ES-I3 (cell line): ENCODE data around the gene CLSTN2.

Source experiments
- H3K36me3 ChIP-seq: 2 replicates; pipeline ENCODE4 v1.6.1; 2013; ENCODE audit warnings: mild to moderate bottlenecking, low read length, control low read depth, moderate library complexity; ENCODE audit not compliant: insufficient read depth
- H3K4me1 ChIP-seq: 2 replicates; pipeline ENCODE4 v1.6.1; 2013; ENCODE audit warnings: mild to moderate bottlenecking, control low read depth, low read length; ENCODE audit not compliant: insufficient read depth
- H3K9ac ChIP-seq: 2 replicates; pipeline ENCODE4 v1.6.1; 2013; ENCODE audit warnings: low read depth, mild to moderate bottlenecking, low read length, moderate library complexity
- H3K9me3 ChIP-seq: 2 replicates; pipeline ENCODE4 v1.6.1; 2013; ENCODE audit warnings: mild to moderate bottlenecking, low read length, moderate library complexity; ENCODE audit not compliant: control insufficient read depth, insufficient read depth

CLSTN2 gene

DNA sequence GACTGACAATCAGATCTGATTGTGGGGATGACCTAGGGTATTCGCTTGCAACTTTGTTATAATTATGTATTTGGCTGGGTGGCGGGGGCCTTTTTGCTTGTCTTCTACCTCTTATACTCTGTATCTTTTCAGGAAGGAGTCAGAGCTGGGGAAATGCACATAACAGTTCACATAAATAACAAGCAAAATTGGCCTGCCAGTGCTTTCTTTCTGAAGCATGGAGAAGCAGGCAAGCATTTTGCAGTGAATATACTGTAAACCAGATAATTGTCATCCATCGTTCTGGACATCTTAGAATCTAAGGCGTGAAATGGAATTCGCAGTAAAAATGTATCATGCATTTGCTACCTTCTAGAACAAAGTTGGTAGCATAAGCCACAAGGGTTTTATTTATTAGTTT, 227.6 kb downstream of the CLSTN2 start:
- no peaks in the 10 kb centered on the region for H3K9me3 ChIP-seq
- H3K36me3 ChIP-seq, result no peaks in the 10 kb centered on the region
- H3K9ac ChIP-seq, result no peak overlapping the region
- no peaks in the 10 kb centered on the region for H3K4me1 ChIP-seq

- H3K9me3 ChIP-seq, result no peaks in the 10 kb centered on the region
- H3K4me1 ChIP-seq, result no peaks in the 10 kb centered on the region
- no peaks in the 10 kb centered on the region for H3K36me3 ChIP-seq
- no peak overlapping the region for H3K9ac ChIP-seq
Measured at GRCh38 chr3:140163159-140163763, 228.3 kb downstream of the CLSTN2 start.

DNA sequence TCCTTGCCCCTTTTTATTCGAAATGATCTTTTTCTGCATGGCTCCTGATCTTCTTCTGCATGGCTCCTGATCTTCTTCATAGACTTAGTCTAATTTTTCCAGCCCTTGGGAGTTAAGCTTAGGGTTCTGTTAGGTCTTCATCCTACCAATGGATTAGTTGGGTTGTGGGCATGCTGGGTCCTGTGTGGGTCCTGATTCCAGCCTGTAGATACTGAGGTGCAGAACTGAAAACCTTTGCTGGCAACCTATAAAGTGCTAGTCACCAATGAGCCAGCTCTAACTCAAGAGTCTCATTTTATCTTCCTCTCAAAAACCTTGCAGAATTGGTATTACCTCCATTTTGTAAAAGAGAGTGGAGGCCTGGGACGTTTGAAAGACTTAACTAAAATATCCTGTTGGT, 229.2 kb downstream of the CLSTN2 start:
- Histone ChIP-seq H3K4me1 (no peaks in the 10 kb centered on the region), H3K9ac (no peak overlapping the region), H3K9me3 (no peaks in the 10 kb centered on the region), H3K36me3 (no peaks in the 10 kb centered on the region)

GRCh38 chr3:140164922-140165590, 230.1 kb downstream of the CLSTN2 start:
- Histone ChIP-seq H3K36me3 (no peaks in the 10 kb centered on the region), H3K9me3 (no peaks in the 10 kb centered on the region), H3K9ac (no peak overlapping the region), H3K4me1 (no peaks in the 10 kb centered on the region)

DNA sequence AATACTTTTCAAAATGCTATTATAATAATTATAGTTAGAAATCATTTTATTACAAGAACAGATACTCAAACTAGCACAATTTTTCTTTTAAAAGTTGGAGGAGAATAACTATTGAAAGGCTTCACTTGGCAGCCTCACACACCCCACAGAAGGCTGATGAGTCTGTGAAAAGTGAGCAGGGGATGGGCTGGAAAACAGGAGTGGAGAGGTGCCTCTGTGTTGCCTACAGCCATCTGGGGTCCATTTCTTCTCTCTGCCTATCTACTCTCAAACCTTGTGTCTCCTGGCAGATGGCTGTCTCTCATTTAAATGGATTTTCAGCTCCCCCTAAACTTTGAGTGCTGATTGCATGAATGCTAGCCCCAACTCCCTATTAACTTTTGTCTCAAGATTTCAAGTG, 230.8 kb downstream of the CLSTN2 start:
- Histone ChIP-seq H3K9me3 (no peaks in the 10 kb centered on the region), H3K4me1 (no peaks in the 10 kb centered on the region), H3K9ac (no peak overlapping the region), H3K36me3 (no peaks in the 10 kb centered on the region)

DNA sequence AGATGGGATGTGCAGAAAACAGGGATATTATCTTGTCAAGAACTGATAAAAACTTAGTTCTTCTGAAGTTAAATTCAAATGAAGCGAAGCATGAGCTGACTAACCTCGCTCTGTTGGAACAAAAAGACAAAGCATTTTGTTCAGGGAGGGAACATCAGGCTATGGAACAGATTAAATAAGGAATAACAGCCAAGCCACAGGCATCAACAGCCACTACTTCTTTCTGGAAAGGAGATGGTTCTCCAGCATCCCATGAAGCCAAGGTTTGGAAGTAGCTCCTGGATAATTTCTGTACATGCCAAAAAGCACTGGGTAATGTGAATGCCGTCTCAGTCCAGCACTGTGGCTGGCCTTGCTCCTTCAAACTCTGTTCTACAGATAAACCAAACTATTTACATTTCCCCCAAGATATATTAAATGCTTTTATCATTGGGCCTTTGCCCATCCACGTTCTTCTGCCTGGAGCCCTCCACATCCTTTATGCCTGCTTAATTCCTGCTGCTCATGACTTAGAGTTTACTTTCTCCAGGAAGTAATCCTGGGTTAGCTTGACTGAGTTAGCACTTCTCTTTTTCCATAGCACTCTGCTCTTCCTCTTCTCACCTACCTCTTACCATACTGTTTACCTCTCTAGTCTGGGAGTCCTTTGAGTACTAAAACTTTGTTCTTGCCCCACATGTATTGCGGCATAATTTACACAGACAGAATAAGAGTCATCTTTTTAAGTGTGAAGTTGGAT, 232.0 kb downstream of the CLSTN2 start:
- no peak overlapping the region for H3K9ac ChIP-seq
- no peaks in the 10 kb centered on the region for H3K36me3 ChIP-seq
- no peaks in the 10 kb centered on the region for H3K4me1 ChIP-seq
- H3K9me3 ChIP-seq, result no peaks in the 10 kb centered on the region

- H3K36me3 ChIP-seq, result no peaks in the 10 kb centered on the region
- no peak overlapping the region for H3K9ac ChIP-seq
- H3K4me1 ChIP-seq, result no peaks in the 10 kb centered on the region
- H3K9me3 ChIP-seq, result no peaks in the 10 kb centered on the region
Measured at GRCh38 chr3:140167600-140168281, 232.8 kb downstream of the CLSTN2 start.

GRCh38 chr3:140170612-140171011, 235.6 kb downstream of the CLSTN2 start:
- Histone ChIP-seq H3K9me3 (no peaks in the 10 kb centered on the region), H3K9ac (no peak overlapping the region), H3K4me1 (no peaks in the 10 kb centered on the region), H3K36me3 (no peaks in the 10 kb centered on the region)

DNA sequence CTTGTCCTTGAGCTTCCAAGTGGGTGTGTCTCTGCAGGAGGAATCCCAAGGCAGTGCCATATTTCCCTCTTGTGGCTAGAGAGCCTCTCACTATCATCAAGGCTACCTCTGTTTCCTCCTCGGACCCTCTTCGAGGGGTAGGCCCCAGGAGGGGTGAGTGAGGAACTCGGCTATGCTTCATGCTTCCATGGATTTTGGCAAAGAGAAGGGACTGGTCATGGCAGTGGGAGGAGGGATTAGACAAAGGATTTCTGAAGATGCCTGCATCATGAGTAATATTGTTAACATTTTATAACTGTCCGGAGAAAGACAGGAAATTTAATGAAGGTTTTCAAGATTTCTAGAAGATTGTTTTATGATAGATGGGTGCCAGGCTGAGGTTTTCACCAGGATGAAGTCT, 241.5 kb downstream of the CLSTN2 start:
- Histone ChIP-seq H3K9ac (no peak overlapping the region), H3K4me1 (no peaks in the 10 kb centered on the region), H3K36me3 (no peaks in the 10 kb centered on the region)

DNA sequence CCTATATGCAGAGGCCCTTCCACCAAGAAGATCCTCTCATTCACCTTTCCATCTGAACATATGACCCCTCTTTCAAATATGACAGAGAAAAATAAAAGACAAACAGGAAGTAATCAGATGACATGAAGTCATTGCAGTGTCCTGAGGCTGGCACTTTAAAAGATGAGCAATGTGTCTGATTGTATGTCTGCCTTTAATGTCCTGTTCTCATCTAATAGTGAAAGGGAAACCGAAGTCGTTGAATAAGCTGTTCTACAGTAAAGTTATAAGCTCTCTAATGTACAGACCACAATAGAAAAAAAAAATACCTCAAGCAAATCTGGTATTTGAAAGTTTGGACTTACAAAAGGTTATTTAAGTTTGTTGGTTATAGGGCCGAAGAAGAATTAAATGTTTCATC, 243.0 kb downstream of the CLSTN2 start:
- H3K9me3 ChIP-seq, result no peaks in the 10 kb centered on the region
- H3K4me1 ChIP-seq, result no peaks in the 10 kb centered on the region
- H3K9ac ChIP-seq, result no peak overlapping the region

More for the DNA sequence above, 241.5 kb downstream of the CLSTN2 start:
- no peaks in the 10 kb centered on the region for H3K9me3 ChIP-seq

GRCh38 chr3:140178482-140178881, 243.5 kb downstream of the CLSTN2 start:
- H3K36me3 ChIP-seq, result no peaks in the 10 kb centered on the region

More for the DNA sequence above, 243.0 kb downstream of the CLSTN2 start:
- no peaks in the 10 kb centered on the region for H3K36me3 ChIP-seq

GRCh38 chr3:140180603-140181002, 245.6 kb downstream of the CLSTN2 start:
- Histone ChIP-seq H3K9me3 (no peaks in the 10 kb centered on the region), H3K9ac (no peak overlapping the region), H3K4me1 (no peaks in the 10 kb centered on the region), H3K36me3 (no peaks in the 10 kb centered on the region)

More at GRCh38 chr3:140178482-140178881, 243.5 kb downstream of the CLSTN2 start:
- H3K4me1 ChIP-seq, result no peaks in the 10 kb centered on the region
- no peaks in the 10 kb centered on the region for H3K9me3 ChIP-seq
- no peak overlapping the region for H3K9ac ChIP-seq

DNA sequence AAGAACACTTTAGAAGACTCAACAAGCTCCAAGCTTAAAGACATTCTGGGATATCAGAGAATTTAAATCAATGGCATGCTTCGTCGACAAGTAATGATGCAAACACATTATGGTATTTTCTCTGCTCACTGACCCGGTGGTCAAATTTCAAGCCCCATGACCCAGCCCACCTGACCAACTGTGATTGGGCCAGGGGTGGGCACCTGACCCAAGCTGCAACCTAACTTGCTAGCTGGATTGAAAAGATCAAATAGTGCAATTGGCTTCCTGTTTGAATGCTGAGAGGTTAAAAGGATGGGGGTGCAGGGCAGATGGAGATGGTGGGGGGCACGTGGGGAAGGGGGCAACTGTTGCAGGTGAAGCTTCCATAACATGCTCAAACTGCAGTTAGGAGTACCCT, 250.4 kb downstream of the CLSTN2 start:
- Histone ChIP-seq H3K9ac (no peak overlapping the region), H3K9me3 (no peaks in the 10 kb centered on the region), H3K36me3 (no peaks in the 10 kb centered on the region), H3K4me1 (no peaks in the 10 kb centered on the region)

DNA sequence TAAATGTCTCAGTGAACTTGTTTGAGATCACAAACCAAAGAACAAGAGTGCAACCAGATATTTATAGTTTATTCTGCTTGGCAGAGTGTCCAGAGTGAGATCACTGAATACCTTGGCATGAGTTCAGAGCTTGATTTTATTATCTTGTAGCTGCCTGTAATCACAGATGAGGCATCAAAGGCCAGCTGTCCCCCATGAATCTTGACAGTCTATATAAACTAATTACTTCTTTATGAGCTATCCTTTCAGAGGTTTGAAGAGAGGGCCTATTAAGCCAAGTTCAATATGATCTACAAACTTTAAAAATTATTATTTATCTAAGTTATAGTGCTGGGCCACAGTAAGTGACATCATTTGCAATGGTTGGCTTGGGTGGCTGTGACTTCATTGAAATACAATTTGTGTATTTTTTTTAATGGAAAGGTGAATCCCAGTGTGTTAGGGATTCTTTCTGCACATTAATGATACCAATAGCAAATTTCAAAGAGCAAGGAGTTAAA, 251.5 kb downstream of the CLSTN2 start:
- H3K4me1 ChIP-seq, result no peaks in the 10 kb centered on the region
- H3K9ac ChIP-seq, result no peak overlapping the region
- H3K36me3 ChIP-seq, result no peaks in the 10 kb centered on the region
- H3K9me3 ChIP-seq, result no peaks in the 10 kb centered on the region
